ENCODE data around the gene HEXIM2. TPM values are rescaled to one million over a fixed set of nuclear protein-coding genes. Genes with fewer than 3 reads are reported as not detected.
A peak's percentile ranks its signal among the peaks of the same experiment; 100 is the strongest.

HEXIM2 gene
- total and polyA plus RNA-seq, 2 of the 13 experiments (the other 11 are each of a cell fraction or from before 2014, with no cell fraction given), result 27.1 to 32.4 TPM

GRCh38 chr17:45197555-45198334, 36.1 kb downstream of the HEXIM2 start (continued):
- TF ChIP-seq ARID5B (CRISPR knock-in tag; IDR thresholded peaks at IDR 0.05) (peak; percentile 87), HMG20B (CRISPR knock-in tag; conservative IDR thresholded peaks at IDR 0.05) (peak; percentile 72), HES4 (CRISPR knock-in tag; IDR thresholded peaks at IDR 0.05; ENCODE audit: borderline replicate concordance) (no peak), KDM3A (CRISPR knock-in tag; IDR thresholded peaks at IDR 0.05; ENCODE audit: low read depth) (peak; percentile 99; the same call in 1 of the 2 replicates), ZFP36L2 (CRISPR knock-in tag; IDR thresholded peaks at IDR 0.05) (no peak), CREB3 (CRISPR knock-in tag; IDR thresholded peaks at IDR 0.05) (no peak), TCF7 (IDR thresholded peaks at IDR 0.05; ENCODE audit: low read depth) (0 out of 2 replicates have a peak, but pooled peaks have one; percentile 20), PAXIP1 (CRISPR knock-in tag; conservative IDR thresholded peaks at IDR 0.05) (peak; percentile 82), NFYB (CRISPR knock-in tag; IDR thresholded peaks at IDR 0.05) (no peak), ATM (IDR thresholded peaks at IDR 0.05; ENCODE audit: borderline replicate concordance) (no peak), PLSCR1 (CRISPR knock-in tag; IDR thresholded peaks at IDR 0.05; ENCODE audit: borderline replicate concordance) (no peak), ATRX (CRISPR knock-in tag; IDR thresholded peaks at IDR 0.05; ENCODE audit: borderline replicate concordance) (no peak), NR2C2 (CRISPR knock-in tag; IDR thresholded peaks at IDR 0.05; ENCODE audit: borderline replicate concordance) (peak; percentile 60; the same call in 1 of the 2 replicates), HHEX (CRISPR knock-in tag; IDR thresholded peaks at IDR 0.05) (no peak), FOXK2 (IDR thresholded peaks at IDR 0.05) (no peak), ZNF362 (CRISPR knock-in tag; IDR thresholded peaks at IDR 0.05; ENCODE audit: borderline replicate concordance) (peak; percentile 90)
